Stimulated activated CD8-positive, alpha-beta memory T cell treated with anti-CD3 and anti-CD28 coated beads, Interleukin-7, amount 100 ng/mL, for 48 hours (primary cell): Measurements from ENCODE around the gene STX16.

ENCODE experiments used
- DNase-seq, 2 donors: peaks; one replicate each; pipeline ENCODE4 v3.0.0-alpha.2; 2020; ENCODE audit warnings: low read depth in 1 of 2; ENCODE audit errors: extremely low read depth in 1 of 2

Gene STX16

DNA sequence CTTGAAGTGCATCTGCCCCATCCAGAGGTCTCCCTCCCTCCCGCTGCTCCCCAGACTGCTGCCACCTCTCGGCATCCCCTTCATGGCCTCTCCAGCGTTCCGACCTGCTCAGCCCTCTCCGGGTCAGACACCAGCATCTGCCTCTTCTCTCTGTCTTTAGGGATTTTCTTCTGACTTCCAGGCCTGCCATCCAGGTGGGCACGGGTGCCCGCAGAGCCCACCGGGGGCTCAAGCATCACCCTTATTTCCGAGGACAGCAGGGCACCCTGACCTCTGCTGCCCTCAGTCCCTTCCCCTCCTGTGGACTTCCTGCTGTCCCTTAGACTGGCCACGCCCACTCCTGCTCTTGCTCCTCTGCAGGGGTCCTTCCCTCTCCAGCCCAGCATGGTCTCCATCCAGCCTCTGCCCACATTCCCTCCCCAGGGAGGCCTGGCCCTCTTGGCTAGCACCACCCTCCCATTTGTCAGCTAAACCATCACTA lies 44.9 kb downstream of the STX16 start:
- no peak for DNase-seq

DNA sequence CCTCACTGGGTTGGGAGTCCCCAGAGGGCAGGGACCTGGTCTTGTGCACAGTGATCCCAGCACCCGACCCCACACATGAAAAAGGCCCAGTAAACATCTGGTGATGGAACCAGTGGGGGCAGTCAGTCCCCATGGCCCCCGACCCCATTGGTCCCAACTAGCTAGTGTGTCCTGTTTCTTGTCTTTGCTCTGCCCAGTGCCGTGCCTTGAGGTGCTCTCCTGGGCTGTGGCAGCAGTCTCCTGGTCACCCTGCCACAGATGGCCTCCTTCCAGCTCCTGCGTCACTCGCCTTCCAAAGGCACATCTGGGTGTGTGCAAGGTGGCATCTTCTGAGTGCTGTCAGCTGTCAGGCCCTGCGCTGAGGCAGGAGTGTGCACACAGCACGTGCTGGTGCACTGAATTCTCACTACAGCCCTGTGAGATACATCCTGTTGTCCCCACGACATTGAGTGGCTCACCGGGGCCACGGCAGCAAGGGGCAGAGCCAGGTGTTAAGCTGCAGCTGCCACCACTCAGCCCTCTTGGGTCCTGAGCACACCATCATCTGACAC lies 45.4 kb downstream of the STX16 start:
- DNase-seq: no peak

DNA sequence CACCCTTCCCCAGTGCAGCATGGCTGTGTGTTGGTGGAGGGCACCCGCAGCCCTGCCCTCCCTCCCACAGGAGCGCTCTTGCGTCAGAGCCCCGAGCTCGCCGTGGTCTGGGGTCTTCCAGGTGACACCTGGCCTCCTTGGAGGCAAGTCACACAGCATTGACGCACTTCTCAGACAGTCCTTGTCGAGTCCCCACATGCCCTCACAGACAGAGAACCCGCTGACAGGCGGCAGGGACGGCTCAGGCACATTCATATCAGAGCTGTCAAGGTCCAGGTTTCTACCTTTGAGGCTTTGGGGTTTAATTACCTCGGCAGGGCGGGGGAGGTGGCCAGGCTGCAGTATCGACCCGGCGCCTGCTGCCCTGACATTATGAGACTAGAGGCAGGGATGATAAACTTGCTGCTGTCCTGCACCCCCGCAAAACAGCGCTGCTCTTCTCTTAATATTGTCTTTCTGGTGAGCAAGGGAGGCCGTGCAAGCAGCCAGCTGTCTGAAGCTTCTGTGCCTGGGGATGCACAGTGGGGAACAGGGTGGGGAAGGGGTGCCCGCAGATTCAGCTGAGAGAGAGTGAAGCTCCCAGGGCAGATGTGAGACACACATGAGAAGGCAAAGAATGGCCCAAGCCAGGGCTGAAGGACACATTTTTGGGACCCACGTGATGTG lies 46.3 kb downstream of the STX16 start:
- no peak for DNase-seq

DNA sequence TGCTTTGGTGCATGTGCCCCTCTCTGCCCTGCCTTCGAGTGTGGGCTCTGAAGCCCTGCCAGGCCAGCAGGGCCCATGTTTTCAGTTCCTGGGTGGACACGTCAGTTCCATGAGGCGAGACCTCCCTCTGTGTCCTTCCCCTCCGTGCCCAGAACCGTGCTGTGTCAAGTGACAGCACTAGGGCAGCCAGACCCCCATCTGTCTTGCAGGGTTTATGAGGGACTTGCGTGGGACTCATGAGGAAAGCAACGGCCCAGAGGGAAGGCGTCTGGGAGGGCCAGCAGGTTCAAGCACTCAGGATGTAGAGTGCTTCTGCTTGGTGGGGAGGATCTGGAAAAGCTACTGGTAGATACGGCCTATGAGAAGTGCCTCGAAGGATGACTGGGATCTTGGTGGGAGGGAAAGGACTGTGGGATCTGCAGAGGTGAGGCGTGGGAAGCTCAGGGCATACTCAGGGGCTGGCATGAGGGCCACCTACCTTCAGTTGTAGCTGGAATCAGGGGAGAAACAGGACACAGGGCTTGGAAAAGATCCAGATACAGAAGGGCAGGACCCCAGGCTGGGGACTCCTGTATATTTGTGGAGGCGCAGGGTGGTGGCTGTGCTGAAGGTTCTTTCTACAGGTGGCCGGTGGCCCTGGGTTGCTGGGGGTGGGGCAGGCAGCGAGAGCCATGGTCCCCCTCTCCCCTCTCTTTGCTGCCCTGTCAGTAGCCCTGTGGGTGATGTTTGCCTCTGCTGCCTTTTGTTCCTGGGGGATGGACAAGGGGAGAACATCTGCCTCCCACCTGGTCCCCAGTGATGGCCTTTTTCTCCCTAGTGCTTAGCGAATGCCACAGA lies 47.0 kb downstream of the STX16 start:
- DNase-seq: no peak

DNA sequence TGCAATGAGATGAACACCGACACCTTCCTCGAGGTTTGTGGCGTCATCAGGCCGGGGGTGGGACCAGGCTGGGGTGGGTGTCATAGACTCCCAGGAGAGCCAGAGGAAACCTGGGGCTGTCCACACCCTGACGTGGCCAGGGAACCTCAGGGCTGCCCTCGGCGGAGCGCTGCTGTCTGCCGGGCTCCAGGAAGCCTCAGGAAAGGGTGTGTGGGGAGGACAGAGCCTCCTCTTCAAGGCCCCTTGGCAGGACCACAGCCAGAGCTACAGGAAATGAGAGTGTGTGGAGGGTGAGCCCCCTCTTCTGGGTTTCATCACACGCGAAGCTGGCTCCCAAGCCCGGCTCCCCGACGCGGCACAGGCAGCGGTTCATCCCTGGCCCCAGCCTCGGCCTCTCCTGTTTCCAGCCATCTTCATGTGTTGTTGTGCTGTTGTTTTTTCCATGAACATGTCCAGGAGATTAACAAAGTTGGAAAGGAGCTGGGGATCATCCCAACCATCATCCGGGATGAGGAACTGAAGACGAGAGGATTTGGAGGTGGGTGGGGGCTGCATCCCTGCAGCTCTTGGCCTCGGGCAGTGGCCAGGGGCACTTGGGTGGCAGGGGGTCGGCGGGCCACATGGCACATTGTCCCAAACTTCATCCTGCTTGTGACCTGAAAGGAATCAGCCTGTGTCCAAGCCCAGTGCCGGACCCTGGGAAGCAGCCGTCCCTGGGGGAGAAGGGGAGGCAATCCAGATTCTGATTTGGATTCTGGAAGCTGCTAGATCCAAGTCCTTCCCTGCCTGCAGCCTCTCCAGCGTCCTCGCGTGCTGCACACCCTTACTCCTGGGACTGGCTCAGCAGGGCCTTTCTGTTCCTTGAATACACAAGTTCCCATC lies 47.9 kb downstream of the STX16 start:
- DNase-seq: no peak

DNA sequence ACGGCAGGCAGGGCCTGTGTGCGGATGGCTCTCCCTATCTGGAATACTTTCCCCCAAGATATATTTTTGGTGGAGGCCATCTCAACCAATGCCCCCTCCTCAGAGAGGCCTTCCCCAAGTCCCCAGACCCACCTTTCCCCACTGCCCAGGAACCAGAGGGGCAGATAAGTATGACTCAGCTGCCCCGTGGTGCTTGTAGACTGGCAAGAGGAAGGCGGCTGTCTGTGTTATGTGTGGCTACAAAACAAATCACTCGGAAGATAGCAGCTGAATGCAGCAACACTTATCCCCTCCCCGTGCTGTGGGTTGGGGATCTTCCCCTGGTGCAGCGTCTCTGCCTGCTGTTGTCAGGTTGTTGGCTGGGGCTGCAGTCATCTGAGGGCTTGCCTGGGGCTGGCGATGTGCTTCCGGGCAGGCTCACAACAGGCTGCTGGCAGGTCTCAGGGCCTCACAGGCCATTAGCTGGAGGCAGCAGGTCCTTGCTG lies 48.6 kb downstream of the STX16 start:
- no peak for DNase-seq

GRCh38 chr20:58700121-58700821 lies 49.2 kb downstream of the STX16 start:
- peak; percentile 15 to 34 for DNase-seq

GRCh38 chr20:58700823-58701222 lies 49.7 kb downstream of the STX16 start:
- DNase-seq: no peak

DNA sequence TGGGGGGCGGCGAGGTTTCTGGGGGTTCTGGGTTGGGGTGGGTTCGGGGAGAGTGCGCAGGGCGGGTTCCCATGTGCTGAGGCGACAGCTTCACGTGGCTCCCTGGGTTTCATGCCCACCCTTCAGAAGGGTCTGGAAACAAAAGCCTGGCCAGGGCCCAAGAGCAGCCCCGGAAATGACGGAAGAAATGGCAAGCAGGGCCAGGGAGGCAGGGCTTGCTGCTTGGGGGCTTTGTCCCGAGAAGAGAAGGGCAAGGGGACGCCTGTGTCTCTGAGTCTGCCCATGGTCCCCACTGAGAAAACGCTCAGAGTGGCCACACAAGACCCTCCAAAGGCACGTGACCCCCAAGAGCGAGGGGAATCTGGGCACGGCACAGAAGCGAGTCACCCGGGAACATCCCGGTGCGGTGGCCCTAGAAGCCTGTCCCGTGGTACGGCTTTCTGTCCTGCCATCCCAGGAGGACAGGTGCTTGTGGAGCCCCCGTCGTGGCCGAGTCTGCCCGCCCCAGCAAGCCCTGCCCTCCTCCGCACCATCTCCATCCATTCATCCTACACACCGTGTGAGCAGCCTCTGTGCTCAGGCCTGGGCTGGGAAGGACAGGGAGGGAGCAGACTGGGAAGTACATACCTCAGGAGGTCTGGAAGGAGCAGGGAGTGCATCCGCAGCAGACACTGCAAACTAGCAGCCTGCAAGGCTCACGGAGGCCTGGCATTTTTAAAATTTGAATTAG lies 50.5 kb downstream of the STX16 start:
- DNase-seq: no peak

GRCh38 chr20:58702161-58702510 lies 51.1 kb downstream of the STX16 start:
- DNase-seq: no peak

GRCh38 chr20:58702859-58703648 lies 52.0 kb downstream of the STX16 start:
- DNase-seq: no peak

DNA sequence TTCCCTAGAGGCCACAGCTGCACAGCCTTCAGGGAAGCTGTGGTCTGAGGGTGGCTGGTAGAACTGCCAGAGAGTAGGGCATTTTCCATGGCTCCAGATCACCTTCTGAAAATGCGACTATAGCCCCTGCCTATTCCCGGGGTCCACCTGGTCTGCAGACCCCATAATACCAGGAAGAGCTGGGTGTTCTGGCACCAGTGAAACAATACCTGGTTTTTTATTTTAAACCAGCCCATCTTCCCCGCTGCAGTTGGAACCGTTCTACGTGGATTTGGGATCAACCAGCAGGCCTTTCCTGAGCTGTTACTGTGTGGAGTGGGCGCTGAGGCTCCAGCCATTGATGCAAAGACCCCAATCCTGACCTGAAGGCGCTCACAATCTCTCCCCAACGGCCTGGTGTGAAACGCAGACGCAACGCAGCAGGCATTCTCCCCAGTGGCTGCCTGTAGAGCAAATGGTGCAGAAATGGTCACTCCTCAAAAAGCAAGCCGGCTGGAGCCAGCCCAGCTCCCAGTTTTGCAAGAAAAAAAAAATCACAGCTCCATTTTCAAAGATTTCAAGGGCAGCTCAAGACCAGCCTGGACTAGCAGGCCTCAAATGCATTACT lies 52.8 kb downstream of the STX16 start:
- no peak for DNase-seq

- DNase-seq: no peak
Measured at GRCh38 chr20:58705208-58705926, 54.3 kb downstream of the STX16 start.

DNA sequence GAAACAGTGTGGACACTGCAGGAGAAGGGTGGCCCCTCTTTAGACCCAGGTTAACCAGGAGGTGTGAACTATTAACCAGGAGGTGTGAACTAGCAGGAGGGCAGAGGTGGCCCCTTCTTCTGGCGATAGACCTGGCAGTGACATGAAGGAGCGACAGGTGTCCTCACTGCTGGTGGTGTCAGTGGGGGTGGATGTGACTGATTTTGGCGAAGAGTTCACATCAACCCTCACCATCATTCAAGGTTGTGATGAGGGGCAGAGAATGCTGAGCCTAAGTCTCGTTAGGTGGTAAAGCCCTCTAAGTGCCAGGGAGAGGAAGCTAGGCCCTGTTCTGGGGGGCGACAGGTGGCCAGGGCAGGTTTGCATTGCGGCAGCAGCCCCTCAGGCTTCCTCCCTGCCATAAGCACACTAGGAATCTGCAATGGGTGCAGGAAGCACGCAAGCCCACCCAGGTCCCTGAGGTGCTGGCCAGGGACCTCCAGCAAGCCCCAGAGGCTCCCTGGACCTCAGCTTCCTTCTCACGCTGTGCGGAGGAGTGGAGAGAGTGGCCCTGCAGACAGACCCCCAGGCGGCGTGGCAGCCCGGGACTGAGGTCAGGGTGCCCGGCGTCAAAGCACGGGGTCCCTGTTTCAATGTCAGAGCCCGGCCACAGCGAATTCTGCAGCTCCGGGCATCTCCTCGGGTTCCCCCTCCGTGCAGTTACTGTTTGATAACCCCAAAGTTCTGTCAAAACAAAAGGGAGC lies 55.2 kb downstream of the STX16 start:
- DNase-seq: no peak

GRCh38 chr20:58706975-58707681 lies 56.0 kb downstream of the STX16 start:
- no peak for DNase-seq

DNA sequence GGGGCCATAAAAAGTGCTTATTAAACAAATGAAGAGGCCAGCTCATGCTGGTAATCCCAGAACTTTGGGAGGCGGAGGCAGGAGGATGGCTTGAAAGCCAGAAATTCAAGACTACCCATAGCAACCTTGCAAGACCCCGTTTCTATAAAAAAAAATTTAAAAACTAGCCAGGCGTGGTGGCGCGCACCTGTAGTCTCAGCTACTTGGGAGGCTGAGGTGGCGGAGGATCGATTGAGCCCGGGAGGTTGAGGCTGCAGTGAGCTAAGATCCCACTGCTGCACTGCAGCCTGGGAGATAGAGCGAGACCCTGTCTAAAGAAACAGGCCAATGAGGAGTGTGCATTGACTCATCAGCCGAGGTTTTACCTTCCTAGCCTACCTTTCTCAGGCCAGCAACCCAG lies 56.7 kb downstream of the STX16 start:
- DNase-seq: no peak
